WERI-Rb-1 (cell line): ENCODE measurements around the gene FAT2.

ENCODE experiments used
- DNase-seq: peaks from one replicate; pipeline ENCODE4 v3.0.0-alpha.2; 2020
- H3K27ac ChIP-seq: fragments of 250-450 bp; sonication (Bioruptor Pico); 2 replicates; pipeline ENCODE4 v1.5.1; 2020; ENCODE audit warnings: mild to moderate bottlenecking, moderate library complexity
- H3K27me3 ChIP-seq: fragments of 250-450 bp; sonication (Bioruptor Pico); 2 replicates; pipeline ENCODE4 v1.5.1; 2021; ENCODE audit warnings: mild to moderate bottlenecking, low read depth, moderate library complexity; ENCODE audit not compliant: insufficient read depth, severe bottlenecking
- H3K36me3 ChIP-seq: fragments of 250-450 bp; sonication (Bioruptor Pico); 2 replicates; pipeline ENCODE4 v1.5.1; 2020; ENCODE audit warnings: mild to moderate bottlenecking, moderate library complexity
- H3K4me3 ChIP-seq: 2 replicates; pipeline ENCODE4 v1.5.1; 2011; ENCODE audit warnings: low read depth, mild to moderate bottlenecking, control low read depth, low read length
- H3K9me3 ChIP-seq: fragments of 250-450 bp; sonication (Bioruptor Pico); 2 replicates; pipeline ENCODE4 v1.5.1; 2021; ENCODE audit warnings: mild to moderate bottlenecking, moderate library complexity; ENCODE audit not compliant: severe bottlenecking
- TF ChIP-seq, protein P1 (sequence below): IDR thresholded peaks from 2 replicates; pipeline ENCODE4 v1.5.1; 2011; ENCODE audit warnings: low read depth, mild to moderate bottlenecking, control low read depth, inconsistent platforms, low read length

The FAT2 gene

DNA sequence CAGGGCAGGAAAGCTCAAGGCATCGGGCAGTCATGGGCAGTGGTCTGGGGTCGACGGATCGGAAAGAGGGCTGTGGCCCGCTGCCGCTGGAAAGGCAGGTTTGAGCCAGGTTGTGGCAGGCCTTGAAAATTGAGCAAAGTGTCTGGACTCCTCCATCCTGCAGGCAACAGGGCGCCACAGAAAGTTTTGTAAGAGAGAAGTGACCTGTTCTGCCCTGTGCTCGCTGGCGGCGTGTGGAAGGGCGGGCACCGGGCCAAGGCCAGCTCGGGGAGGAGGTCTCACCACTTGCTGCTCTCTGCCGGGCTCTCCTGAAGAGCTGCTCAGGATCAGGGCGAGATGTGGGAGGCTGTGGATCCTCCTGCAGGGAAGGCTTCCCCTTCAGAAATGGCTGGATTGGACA, 41.4 kb upstream of the FAT2 start:
- H3K4me3 ChIP-seq: no peak overlapping the region
- DNase-seq: no peak
- H3K9me3 ChIP-seq: no peaks in the 10 kb centered on the region

GRCh38 chr5:151631941-151632340, 40.8 kb upstream of the FAT2 start:
- peaks cover 8% of the 10 kb centered on the region for H3K27me3 ChIP-seq

More for the DNA sequence above, 41.4 kb upstream of the FAT2 start:
- H3K27me3 ChIP-seq: peaks cover 8% of the 10 kb centered on the region
- no peaks in the 10 kb centered on the region for H3K36me3 ChIP-seq
- TF ChIP-seq, protein P1, sequence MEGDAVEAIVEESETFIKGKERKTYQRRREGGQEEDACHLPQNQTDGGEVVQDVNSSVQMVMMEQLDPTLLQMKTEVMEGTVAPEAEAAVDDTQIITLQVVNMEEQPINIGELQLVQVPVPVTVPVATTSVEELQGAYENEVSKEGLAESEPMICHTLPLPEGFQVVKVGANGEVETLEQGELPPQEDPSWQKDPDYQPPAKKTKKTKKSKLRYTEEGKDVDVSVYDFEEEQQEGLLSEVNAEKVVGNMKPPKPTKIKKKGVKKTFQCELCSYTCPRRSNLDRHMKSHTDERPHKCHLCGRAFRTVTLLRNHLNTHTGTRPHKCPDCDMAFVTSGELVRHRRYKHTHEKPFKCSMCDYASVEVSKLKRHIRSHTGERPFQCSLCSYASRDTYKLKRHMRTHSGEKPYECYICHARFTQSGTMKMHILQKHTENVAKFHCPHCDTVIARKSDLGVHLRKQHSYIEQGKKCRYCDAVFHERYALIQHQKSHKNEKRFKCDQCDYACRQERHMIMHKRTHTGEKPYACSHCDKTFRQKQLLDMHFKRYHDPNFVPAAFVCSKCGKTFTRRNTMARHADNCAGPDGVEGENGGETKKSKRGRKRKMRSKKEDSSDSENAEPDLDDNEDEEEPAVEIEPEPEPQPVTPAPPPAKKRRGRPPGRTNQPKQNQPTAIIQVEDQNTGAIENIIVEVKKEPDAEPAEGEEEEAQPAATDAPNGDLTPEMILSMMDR: no peak
- H3K27ac ChIP-seq: no peak overlapping the region

GRCh38 chr5:151630088-151630487, 39.0 kb upstream of the FAT2 start:
- H3K4me3 ChIP-seq: no peak overlapping the region
- no peaks in the 10 kb centered on the region for H3K36me3 ChIP-seq
- H3K9me3 ChIP-seq: no peaks in the 10 kb centered on the region
- DNase-seq: no peak
- peaks cover 3% of the 10 kb centered on the region for H3K27me3 ChIP-seq
- TF ChIP-seq, protein P1: no peak
- no peak overlapping the region for H3K27ac ChIP-seq

More at GRCh38 chr5:151631941-151632340, 40.8 kb upstream of the FAT2 start:
- Histone ChIP-seq H3K9me3 (no peaks in the 10 kb centered on the region), H3K27ac (no peak overlapping the region), H3K4me3 (no peak overlapping the region), H3K36me3 (no peaks in the 10 kb centered on the region)
- DNase-seq: no peak
- TF ChIP-seq, protein P1: no peak

- no peak overlapping the region for H3K27ac ChIP-seq
- DNase-seq: no peak
- TF ChIP-seq, protein P1: no peak
- no peaks in the 10 kb centered on the region for H3K36me3 ChIP-seq
- no peak overlapping the region for H3K4me3 ChIP-seq
- no peaks in the 10 kb centered on the region for H3K27me3 ChIP-seq
- H3K9me3 ChIP-seq: no peaks in the 10 kb centered on the region
Observed at GRCh38 chr5:151628112-151628823, 37.1 kb upstream of the FAT2 start.

GRCh38 chr5:151627650-151628049, 36.5 kb upstream of the FAT2 start:
- DNase-seq: no peak
- H3K9me3 ChIP-seq: no peaks in the 10 kb centered on the region
- H3K4me3 ChIP-seq: no peak overlapping the region
- no peak overlapping the region for H3K27ac ChIP-seq
- TF ChIP-seq, protein P1: no peak
- H3K36me3 ChIP-seq: no peaks in the 10 kb centered on the region
- H3K27me3 ChIP-seq: no peaks in the 10 kb centered on the region

DNA sequence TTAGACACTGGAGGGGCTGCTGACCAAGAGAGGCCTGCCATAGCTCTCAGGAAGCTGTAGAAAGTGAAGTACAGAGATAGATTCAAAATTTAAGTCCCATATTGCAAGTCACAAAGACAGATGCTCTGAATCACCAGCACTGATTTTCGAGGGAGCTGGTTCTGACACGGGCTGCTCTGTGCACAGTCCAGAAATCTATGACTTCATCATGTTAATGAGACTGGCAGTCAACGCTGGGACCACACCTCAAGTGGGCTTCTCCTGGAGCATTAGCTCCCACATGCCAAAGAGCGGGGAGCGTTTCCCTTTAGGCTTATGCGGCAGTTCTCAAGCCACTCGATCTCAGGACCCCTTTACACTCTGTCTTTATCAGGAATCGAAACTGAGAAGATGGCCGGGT, 34.2 kb upstream of the FAT2 start:
- no peak overlapping the region for H3K27ac ChIP-seq

More for the DNA sequence above, 34.2 kb upstream of the FAT2 start:
- no peaks in the 10 kb centered on the region for H3K36me3 ChIP-seq
- H3K4me3 ChIP-seq: no peak overlapping the region
- TF ChIP-seq, protein P1: no peak
- no peaks in the 10 kb centered on the region for H3K9me3 ChIP-seq
- DNase-seq: no peak
- no peaks in the 10 kb centered on the region for H3K27me3 ChIP-seq
